HepG2 (cell line): ENCODE measurements around the gene RLN3. TPM values are rescaled to one million over a fixed set of nuclear protein-coding genes. Genes with fewer than 3 reads are reported as not detected.
A peak's percentile ranks its signal among the peaks of the same experiment; 100 is the strongest.

ENCODE experiments used
- CREB1 ChIP-seq, 2 experiments: fragments of 450-650 bp in 1 of 2; IDR thresholded peaks; 2 replicates each; pipeline ENCODE4 v1.6.1; 2016 to 2017; ENCODE audit warnings: control low read depth in 1 of 2, mild to moderate bottlenecking in 1 of 2, missing compliant biosample characterization in 1 of 2, missing genetic modification characterization in 1 of 2
- DDIT3 ChIP-seq: sonication (generic); formaldehyde crosslinking; IDR thresholded peaks from 2 replicates; pipeline ENCODE4 v1.4.0; 2020; ENCODE audit warnings: mild to moderate bottlenecking, missing genetic modification reagents
- ETV5 ChIP-seq: IDR thresholded peaks from 2 replicates; pipeline ENCODE4 v1.6.1; 2018; ENCODE audit warnings: missing biosample characterization, missing genetic modification reagents, inconsistent platforms, borderline replicate concordance
- HOXA3 ChIP-seq: sonication (generic); formaldehyde crosslinking; IDR thresholded peaks from 2 replicates; pipeline ENCODE4 v1.5.0; 2020; ENCODE audit warnings: missing genetic modification reagents
- HOXD1 ChIP-seq: sonication (generic); formaldehyde crosslinking; IDR thresholded peaks from 2 replicates; pipeline ENCODE4 v1.5.0; 2020; ENCODE audit warnings: missing genetic modification reagents
- KDM5B ChIP-seq: sonication (generic); formaldehyde crosslinking; IDR thresholded peaks from 2 replicates; pipeline ENCODE4 v1.4.0; 2020; ENCODE audit warnings: missing genetic modification reagents, mild to moderate bottlenecking, borderline replicate concordance
- LRRFIP1 ChIP-seq: sonication (generic); formaldehyde crosslinking; conservative IDR thresholded peaks from 2 replicates; pipeline ENCODE4 v1.4.0; 2020; ENCODE audit warnings: missing genetic modification reagents
- MTF1 ChIP-seq: sonication (generic); formaldehyde crosslinking; IDR thresholded peaks from 2 replicates; pipeline ENCODE4 v1.5.0; 2020; ENCODE audit warnings: missing genetic modification reagents
- NBN ChIP-seq: fragments of 450-650 bp; conservative IDR thresholded peaks from 2 replicates; pipeline ENCODE4 v1.6.1; 2017
- NCOA5 ChIP-seq: sonication (generic); formaldehyde crosslinking; IDR thresholded peaks from 2 replicates; pipeline ENCODE4 v1.4.0; 2020; ENCODE audit warnings: missing genetic modification reagents
- PAXIP1 ChIP-seq: sonication (generic); formaldehyde crosslinking; conservative IDR thresholded peaks from 2 replicates; pipeline ENCODE4 v1.4.0; 2020; ENCODE audit warnings: mild to moderate bottlenecking, missing genetic modification reagents, moderate library complexity
- PBX2 ChIP-seq: IDR thresholded peaks from 2 replicates; pipeline ENCODE4 v1.6.1; 2016; ENCODE audit warnings: control low read depth
- PBX3 ChIP-seq: sonication (generic); formaldehyde crosslinking; IDR thresholded peaks from 2 replicates; pipeline ENCODE4 v1.8.1; 2023; ENCODE audit warnings: missing genetic modification reagents, inconsistent platforms, borderline replicate concordance
- RELA ChIP-seq: sonication (generic); formaldehyde crosslinking; IDR thresholded peaks from 2 replicates; pipeline ENCODE4 v1.4.0; 2020; ENCODE audit warnings: missing genetic modification reagents
- RFX1 ChIP-seq: fragments of 450-650 bp; IDR thresholded peaks from 2 replicates; pipeline ENCODE4 v1.6.1; 2017
- RXRB ChIP-seq: IDR thresholded peaks from 2 replicates; pipeline ENCODE4 v1.6.1; 2016; ENCODE audit warnings: borderline replicate concordance, missing genetic modification reagents, missing compliant biosample characterization
- SAP130 ChIP-seq: IDR thresholded peaks from 2 replicates; pipeline ENCODE4 v1.6.1; 2016; ENCODE audit warnings: low read depth
- SNAI1 ChIP-seq: sonication (generic); formaldehyde crosslinking; IDR thresholded peaks from 2 replicates; pipeline ENCODE4 v1.5.0; 2020; ENCODE audit warnings: mild to moderate bottlenecking, missing genetic modification reagents, borderline replicate concordance
- ZBTB1 ChIP-seq: sonication (generic); formaldehyde crosslinking; IDR thresholded peaks from 2 replicates; pipeline ENCODE4 v1.4.0; 2020; ENCODE audit warnings: missing genetic modification reagents, borderline replicate concordance
- ZNF121 ChIP-seq: sonication (generic); formaldehyde crosslinking; IDR thresholded peaks from 2 replicates; pipeline ENCODE4 v1.5.0; 2020; ENCODE audit warnings: mild to moderate bottlenecking, missing genetic modification reagents
- ZNF205 ChIP-seq: IDR thresholded peaks from 2 replicates; pipeline ENCODE4 v1.6.1; 2018; ENCODE audit warnings: missing biosample characterization, missing genetic modification reagents
- ZNF441 ChIP-seq: sonication (generic); formaldehyde crosslinking; IDR thresholded peaks from 2 replicates; pipeline ENCODE4 v1.7.0; 2021; ENCODE audit warnings: missing genetic modification reagents, borderline replicate concordance
- ZNF549 ChIP-seq: sonication (generic); formaldehyde crosslinking; IDR thresholded peaks from 2 replicates; pipeline ENCODE4 v1.5.0; 2020; ENCODE audit warnings: missing genetic modification reagents
- ZNF850 ChIP-seq: sonication (generic); formaldehyde crosslinking; conservative IDR thresholded peaks from 2 replicates; pipeline ENCODE4 v1.9.0; 2021; ENCODE audit warnings: mild to moderate bottlenecking, missing genetic modification reagents
- polyA plus RNA-seq, 8 experiments: library from polyadenylated mRNA; depleted of rRNA in 3 of 8; stranded (reverse) in 7 of 8; unstranded in 1 of 8; fragments of >200 nt; fragmentation: Illumina TruSeq in 4 of 8; extraction: Trizol in 4 of 8; gene quantifications; 2 replicates each; pipeline versions ENCODE4 v1.2.1 to v1.2.3, GENCODE V29; 2011 to 2016; ENCODE audit warnings: low read depth in 4 of 8, missing spikeins in 1 of 8, mixed read lengths in 1 of 8; ENCODE audit not compliant: insufficient read depth in 1 of 8
- total RNA-seq, 5 experiments: library from RNA; depleted of rRNA; stranded (reverse); fragments of >200 nt; fragmentation: Illumina TruSeq; extraction: Trizol; gene quantifications; 2 replicates each; pipeline ENCODE4 v1.2.3, GENCODE V29; 2016; ENCODE audit warnings: low read depth in 1 of 5

Gene RLN3
- total and polyA plus RNA-seq, 2 of the 13 experiments (the other 11 are each of a cell fraction or from before 2014, with no cell fraction given): not detected

- TF ChIP-seq PAXIP1: peak; percentile 51
- TF ChIP-seq ZNF121: no peak
- TF ChIP-seq PBX3 (CRISPR knock-in tag): no peak
- TF ChIP-seq HOXD1 (CRISPR knock-in tag): no peak
- no peak for TF ChIP-seq NBN
- no peak for TF ChIP-seq ETV5
- no peak for TF ChIP-seq SNAI1 (CRISPR knock-in tag)
- no peak for TF ChIP-seq PBX2 (CRISPR knock-in tag)
- TF ChIP-seq ZNF850 (CRISPR knock-in tag): no peak
- TF ChIP-seq MTF1 (CRISPR knock-in tag): no peak
- no peak for TF ChIP-seq LRRFIP1 (CRISPR knock-in tag)
- TF ChIP-seq RELA (CRISPR knock-in tag): no peak
- no peak for TF ChIP-seq NCOA5 (CRISPR knock-in tag)
- TF ChIP-seq ZNF549 (CRISPR knock-in tag): no peak
- peak; percentile 20; the same call in 1 of the 2 replicates for TF ChIP-seq RXRB (CRISPR knock-in tag)
- TF ChIP-seq DDIT3 (CRISPR knock-in tag): no peak
- TF ChIP-seq CREB1 (IDR thresholded peaks at IDR 0.05): no peak
- TF ChIP-seq CREB1 (CRISPR knock-in tag; IDR thresholded peaks at IDR 0.05): 0 out of 2 replicates have a peak, but pooled peaks have one; percentile 20
- no peak for TF ChIP-seq ZBTB1 (CRISPR knock-in tag)
- TF ChIP-seq HOXA3: no peak
- TF ChIP-seq ZNF441 (CRISPR knock-in tag): no peak
- no peak for TF ChIP-seq RFX1
- 0 out of 2 replicates have a peak, but pooled peaks have one; percentile 12 for TF ChIP-seq SAP130
- TF ChIP-seq ZNF205: no peak
- no peak for TF ChIP-seq KDM5B (CRISPR knock-in tag)
These were observed 12.4 kb upstream of the RLN3 start (continued) for GRCh38 chr19:14015524-14016035.
